SKM-1 treated with dmso at 0.1 percent for 144 hours (cell line): ENCODE data around the gene LYG2.
"Not testable (repeated sequence)": the region's sequence is repeated elsewhere in the genome, so short reads cannot be mapped to it uniquely, and the experiment has no call there.

Experiments used
- DNase-seq: peaks from one replicate; lab custom pipeline; 2025; ENCODE audit not compliant: unreplicated experiment; lab: John Stamatoyannopoulos, UW

Gene LYG2

DNA sequence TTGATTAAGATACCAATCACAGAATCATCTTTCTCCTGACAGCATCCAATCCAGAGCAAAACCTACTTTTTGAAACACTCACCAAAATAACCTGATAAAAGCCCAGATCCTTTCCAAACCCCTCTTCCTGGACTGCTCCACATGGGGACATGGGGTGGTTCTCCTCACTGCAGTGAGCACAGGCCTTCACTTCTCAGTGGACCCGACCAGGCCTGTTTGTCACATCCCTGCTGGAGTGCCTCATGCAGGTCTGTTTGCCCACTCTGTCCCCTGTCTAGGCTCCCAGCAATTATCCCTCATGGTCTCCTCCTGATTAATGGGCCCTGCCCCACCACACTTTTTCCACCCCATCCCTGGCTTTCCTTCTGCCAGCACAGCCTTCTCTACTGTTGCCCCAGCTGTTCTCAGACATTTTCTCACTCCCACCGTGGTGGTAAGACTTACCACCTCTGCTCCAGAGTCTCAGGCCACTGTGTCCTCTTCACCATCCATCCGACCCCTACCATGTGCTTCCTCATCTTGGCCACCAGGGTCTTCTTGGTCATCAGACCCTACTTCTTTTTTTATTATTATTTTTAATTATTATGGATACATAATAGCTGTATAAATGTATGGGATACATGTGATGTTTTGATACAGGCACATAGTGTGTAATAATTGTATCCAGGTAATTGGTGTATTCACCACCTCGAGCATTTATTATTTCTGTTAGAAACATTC is 53.3 kb downstream of the LYG2 start:
- DNase-seq = no peak

DNA sequence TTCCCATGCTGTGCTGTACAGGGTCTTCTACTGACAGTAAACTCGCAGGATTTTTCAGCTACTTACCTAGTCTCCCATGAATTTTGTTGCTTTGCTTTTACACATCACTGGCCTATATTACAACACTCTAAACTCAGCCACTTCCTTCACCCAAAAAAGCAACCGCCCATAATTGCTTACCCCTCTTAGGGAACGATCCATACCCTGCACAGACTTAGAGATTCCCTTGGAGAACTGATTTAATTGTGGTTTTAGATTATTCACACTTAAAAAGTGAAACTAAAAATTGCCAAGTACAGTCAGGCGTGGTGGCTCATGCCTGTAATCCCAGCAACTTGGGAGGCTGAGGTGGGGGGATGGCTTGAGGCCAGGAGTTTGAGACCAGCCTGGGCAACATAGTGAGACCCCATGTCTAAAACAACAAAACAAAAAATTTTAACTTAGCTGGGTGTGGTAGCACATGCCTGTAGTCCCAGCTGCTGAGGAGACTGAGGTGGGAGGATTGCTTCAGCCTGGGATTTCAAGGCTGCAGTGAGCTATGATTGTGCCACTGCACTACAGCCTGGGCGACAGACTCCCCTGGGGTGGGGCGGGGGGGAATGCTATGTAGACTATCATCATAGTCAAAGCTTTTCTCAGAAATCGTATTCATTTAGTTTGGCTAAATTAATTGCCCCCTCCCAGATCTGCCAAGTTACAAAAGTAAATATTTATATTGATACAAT is 55.2 kb downstream of the LYG2 start:
- DNase-seq = peak; percentile 22

DNA sequence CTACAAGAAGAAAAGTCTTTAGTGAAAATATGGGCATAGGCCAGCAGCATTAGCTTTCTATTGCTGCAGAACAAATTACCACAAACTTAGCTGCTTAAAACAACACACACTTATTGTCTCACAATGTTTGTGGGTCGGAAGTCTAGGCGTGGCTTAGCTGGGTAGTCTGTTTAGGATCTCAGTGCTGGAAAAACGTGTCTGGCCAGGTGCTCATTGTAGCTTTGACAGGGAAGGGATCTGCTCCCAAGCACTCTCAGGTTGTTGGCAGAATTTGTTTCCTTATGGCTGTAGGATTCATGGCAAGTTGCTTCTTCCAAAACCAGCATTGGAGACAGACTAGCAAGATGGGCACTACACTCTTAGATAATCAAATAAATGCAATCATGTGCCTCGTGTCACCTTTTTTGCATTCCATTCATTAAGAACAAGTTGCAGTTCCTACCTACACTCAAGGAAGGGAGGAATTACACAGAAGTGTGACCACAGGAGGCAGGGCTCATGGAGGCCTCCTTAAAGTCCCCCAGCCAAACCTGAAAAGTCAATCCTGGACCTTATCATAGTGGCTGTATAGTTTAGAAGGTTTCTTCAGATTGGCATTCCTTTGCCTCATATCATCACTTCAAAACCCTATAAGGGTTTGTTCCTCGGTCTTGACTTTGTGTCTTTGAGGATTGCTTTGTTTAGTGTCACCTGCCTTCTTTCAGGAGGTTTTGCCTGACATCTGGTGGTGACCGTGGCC is 57.2 kb downstream of the LYG2 start:
- no peak for DNase-seq

DNA sequence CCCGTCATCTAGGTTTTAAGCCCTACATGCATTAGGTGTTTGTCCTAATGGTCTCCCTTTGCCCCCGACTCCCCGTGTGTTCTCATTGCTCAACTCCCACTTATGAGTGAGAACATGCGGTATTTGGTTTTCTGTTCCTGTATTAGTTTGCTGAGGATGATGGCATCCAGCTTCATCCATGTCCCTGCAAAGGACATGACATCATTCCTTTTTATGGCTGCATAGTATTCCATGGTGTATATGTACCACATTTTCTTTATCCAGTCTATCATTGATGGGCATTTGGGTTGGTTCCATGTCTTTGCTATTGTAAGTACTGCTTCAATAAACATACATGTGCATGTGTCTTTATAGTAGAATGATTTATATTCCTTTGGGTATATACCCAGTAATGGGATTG is 63.1 kb downstream of the LYG2 start:
- DNase-seq = not testable (repeated sequence)
